Activated CD4-positive, CD25-positive, alpha-beta regulatory T cell (primary cell): ENCODE results near the gene AGPAT3.

ENCODE experiments used
- DNase-seq, 4 experiments: peaks; one replicate each; lab custom pipeline; 2025; lab: John Stamatoyannopoulos, UW

The AGPAT3 gene

GRCh38 chr21:43936247-43936967 lies 71.4 kb downstream of the AGPAT3 start:
- no peak for DNase-seq

- no peak for DNase-seq
Observed at GRCh38 chr21:43937051-43937832, 72.2 kb downstream of the AGPAT3 start.

GRCh38 chr21:43937891-43938309 lies 72.9 kb downstream of the AGPAT3 start:
- DNase-seq = no peak

GRCh38 chr21:43938751-43939442 lies 73.9 kb downstream of the AGPAT3 start:
- DNase-seq = peak; percentile 73 to 89 (median 78)

DNA sequence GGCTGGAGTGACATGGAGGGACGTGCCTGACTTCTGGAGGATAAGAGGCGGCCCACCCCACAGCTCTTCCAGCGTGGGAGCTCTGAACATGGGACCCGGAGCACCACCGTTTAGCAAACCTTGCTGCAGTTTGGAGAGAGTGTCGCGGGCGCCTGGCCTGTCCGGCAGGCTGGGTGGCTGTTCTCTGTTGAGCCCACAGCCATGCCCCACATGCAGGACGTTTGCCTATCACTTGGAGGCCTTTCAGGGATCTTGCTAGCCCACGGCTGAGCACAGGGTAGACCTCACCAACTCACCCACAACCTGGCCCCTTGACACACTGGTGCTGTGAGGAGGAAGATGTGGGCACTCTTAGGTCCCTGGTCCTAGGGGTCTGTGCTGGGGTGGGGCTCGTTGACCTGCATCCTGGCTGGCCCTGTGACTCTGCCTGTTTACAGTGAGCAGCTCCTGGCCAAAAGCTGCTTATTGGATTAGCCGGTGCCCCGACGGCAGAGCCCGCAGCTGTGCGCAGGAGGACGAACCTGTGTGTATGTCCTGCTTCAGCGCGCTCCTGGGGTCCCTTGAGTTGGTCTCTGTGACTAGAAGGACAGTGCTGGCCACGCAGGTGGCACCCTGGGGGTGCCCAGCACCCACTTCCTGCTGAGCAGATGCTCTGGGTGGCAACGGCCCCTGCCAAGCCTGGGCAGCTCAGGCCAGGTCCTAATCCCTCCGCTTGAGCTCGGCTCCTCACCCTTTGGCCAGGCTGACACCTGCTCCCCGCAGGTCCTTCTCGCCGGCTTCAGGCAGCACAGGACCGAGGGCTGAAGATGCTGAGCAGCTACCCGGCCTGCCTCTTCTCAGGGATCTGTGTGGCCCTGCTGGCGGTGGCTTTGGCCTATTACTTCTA lies 74.7 kb downstream of the AGPAT3 start:
- DNase-seq = no peak

- DNase-seq = no peak
Observed at GRCh38 chr21:43940329-43941050, 75.5 kb downstream of the AGPAT3 start.

DNA sequence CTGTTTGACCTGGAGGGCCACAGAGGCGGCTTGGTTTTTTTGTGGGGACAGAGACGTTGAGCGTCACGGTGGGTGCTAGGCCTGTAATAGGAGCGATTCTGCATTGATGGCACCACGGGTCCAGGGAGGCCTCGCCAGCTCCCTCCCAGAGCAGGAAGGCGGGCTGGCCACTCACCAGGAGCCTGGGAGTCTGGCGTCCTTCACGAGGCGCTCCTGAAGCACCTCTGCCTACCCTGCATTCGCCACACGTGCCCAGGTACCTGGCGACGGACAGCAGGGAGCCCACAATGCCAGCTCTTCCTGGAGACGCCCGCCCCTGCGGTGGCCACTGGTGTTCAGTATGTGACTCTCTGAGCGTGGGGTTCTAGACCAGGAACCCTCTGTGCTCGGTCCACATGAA lies 77.2 kb downstream of the AGPAT3 start:
- DNase-seq = no peak

DNA sequence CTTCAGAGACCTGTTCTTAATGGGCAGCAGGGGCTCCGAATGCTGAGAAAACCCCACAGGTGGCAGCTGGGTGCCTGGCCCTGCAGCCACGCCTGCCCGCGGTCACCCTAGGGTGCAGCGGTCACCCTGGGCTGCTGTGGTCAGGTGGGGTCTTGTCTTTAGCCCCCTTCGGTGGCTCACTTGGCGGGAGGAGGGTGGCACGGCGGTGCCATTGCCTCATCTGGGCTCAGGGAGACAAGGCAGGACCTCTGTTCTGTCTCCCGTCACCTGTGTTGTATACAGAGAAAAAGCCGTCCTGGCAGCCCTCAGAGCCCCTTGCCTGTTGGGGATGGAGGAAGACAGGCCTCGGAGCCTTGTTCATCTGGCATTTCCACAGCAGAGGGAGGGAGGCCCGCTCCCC lies 77.6 kb downstream of the AGPAT3 start:
- DNase-seq = no peak

DNA sequence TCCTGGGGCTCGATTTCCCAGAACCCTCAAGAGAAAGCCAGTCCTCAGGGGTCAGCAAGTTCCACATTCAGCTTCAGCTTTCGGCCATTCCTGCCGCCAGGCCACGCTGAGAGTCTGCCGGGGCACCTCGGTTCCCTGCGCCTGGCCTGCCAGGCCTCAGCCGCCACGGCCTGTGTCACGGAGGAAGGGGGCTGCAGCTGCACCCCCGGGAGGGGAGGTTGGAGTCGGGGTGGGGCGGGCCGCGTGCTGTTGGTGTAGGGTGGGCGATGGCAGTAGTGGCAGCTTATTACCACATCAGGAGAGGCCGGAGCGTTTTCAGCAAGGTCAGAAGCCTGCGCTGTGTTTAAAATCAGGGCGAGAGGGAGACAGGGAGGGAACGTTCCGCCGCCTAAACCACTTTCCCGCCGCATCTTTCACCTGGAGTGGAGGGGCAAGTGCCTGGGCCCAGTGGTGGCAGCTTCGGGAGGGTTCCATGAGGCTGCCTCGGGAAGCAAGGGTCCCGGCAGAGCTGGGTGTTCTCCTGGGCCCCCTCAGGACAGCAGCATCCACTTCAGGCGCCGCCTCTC lies 78.6 kb downstream of the AGPAT3 start:
- no peak for DNase-seq

GRCh38 chr21:43944078-43944633 lies 79.1 kb downstream of the AGPAT3 start:
- DNase-seq = no peak

- DNase-seq = no peak
Observed at GRCh38 chr21:43944757-43945156, 79.7 kb downstream of the AGPAT3 start.

GRCh38 chr21:43948740-43949498 lies 83.9 kb downstream of the AGPAT3 start:
- DNase-seq = no peak

- DNase-seq = no peak
Observed at GRCh38 chr21:43949499-43950208, 84.6 kb downstream of the AGPAT3 start.

- DNase-seq = no peak
Observed at GRCh38 chr21:43950481-43950880, 85.5 kb downstream of the AGPAT3 start.

DNA sequence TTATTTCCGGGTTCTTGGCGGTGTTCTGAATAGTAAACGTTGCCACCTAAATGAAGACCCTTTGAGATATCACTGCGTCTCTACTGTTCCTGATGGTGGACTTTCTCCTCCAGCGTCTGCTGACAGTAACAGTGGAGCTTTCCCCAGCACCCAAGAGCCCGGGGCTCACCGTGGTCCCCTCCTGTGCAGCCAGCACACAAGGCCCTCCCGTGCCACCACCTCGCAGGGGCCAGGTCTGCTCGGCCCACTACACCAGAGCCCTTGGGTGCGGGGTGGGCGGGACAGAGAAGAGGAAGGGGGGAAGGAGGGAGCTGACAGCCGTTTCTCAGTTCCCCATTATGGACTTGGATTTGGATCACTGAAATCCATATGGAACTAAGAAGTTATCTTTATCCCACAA lies 85.9 kb downstream of the AGPAT3 start:
- no peak for DNase-seq

- no peak for DNase-seq
Observed at GRCh38 chr21:43951911-43952703, 87.1 kb downstream of the AGPAT3 start.

GRCh38 chr21:43953021-43953420 lies 88.0 kb downstream of the AGPAT3 start:
- no peak for DNase-seq

GRCh38 chr21:43954042-43954441 lies 89.0 kb downstream of the AGPAT3 start:
- no peak for DNase-seq
